NCI-H2107 treated with DMSO at 0.1 percent for 48 hours (cell line): ENCODE data around the gene HES7.
"Not testable (repeated sequence)": the region's sequence is repeated elsewhere in the genome, so short reads cannot be mapped to it uniquely, and the experiment has no call there.

ENCODE experiments used
- DNase-seq: peaks from one replicate; lab custom pipeline; 2025; ENCODE audit not compliant: unreplicated experiment; lab: John Stamatoyannopoulos, UW

HES7 gene

DNA sequence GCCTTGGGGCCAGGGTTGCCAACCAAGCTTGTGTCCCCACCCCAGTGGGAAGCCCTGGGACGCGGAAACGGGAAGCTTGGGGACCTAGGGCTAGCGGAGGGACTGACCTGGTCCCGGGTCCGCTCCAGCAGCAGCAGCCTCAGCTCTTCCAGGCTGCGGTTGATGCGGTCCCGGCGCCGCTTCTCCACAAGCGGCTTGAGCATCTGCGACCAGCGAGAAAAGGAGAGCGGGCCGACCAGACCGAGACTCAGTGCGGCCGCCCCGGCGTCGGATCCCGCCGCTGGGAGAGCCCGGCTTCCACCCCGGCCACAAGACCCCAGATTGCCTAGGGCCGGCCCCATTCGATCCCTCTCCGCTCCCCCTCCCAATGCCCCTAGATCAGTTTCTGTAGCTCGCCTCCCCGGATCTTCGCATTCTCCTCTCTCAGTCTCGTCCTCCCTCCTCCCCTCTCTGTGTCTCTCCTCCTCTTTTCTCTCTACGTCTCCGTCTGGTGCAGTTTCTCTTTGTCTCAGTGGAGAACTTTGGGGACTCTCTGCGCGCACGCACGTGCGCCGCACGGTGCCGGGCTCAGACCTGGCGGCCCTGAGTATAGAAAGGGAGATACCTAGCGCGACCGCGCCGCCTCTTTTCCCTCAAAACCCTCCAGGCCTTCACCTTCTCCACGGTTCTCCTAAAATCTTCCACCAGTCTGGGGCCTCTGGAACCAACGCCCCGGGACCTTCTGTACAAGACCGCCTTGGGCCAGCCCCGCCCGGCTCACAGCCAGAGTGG lies 797 bp downstream of the HES7 start:
- DNase-seq = no peak

DNA sequence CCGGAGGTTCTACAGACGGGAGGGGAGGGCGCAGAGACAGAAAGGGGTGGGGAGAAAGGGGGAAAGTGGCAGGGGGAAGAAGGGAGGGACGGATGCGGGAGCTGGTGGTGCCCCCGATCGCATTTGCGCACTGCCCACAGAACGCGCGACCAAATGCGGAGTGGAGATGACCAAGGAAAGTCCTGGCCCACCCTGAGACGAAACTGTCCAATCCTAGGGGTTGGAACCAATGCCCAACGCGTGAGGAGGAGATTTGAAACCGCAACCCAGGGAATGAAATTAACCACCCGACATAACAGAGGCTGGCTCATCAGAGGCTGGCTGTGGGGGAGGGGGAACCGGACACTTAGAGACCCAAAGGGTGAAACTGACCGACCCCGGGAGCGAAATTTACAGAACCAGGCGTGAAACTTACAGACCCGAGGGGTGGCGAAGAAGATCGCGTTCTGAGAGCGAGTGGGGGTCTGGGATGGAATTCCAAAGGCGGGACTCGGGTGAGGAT lies 1.4 kb downstream of the HES7 start:
- no peak for DNase-seq

DNA sequence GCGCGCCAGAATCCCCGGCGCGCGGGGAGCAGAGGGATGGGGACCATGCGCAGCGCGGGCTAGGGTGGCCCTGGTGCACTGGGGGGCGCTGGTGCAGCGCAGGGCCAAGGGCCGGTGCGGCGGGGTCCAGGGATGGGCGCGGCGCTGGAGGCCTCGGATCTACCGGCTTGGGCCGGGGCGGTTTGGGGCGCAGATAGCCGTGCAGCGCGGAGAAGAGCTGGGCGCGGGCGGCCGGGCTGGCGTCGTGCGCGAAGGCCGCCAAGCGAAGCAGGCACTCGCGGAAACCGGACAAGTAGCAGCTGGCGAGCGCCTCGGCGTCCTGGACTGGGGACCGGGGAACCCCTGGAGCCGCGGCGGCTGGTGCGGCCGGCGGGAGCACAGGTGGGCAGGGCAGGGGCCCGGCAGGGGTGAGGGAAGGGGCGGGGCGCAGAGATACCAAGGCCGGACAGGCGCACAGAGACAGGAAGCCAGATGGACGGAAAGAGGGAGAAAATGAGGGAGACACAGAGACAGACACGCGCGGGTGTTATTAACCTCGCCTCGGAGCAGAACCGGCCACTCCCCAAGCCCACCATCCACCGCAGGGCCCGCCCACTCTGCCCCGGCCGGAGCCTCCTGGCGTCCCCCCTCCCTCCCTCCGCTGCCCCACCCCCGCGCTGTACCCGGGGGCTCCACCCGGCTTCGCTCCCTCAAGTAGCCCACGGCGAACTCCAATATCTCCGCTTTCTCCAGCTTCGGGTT lies 2.1 kb downstream of the HES7 start:
- no peak for DNase-seq

DNA sequence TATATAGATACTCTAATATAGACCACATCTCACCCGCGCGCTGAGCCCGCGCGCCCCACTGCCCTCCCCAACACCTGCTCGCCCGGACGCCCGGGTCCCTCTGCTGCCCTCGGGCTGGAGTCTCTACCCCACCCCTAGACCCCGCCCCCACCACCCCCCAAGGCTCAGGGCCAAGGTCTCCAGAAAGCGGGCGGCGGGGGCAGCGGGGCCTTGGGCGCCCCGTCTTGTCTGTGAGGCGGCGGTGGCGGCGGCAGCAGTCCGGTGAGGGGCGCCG lies 2.6 kb downstream of the HES7 start:
- DNase-seq = no peak

DNA sequence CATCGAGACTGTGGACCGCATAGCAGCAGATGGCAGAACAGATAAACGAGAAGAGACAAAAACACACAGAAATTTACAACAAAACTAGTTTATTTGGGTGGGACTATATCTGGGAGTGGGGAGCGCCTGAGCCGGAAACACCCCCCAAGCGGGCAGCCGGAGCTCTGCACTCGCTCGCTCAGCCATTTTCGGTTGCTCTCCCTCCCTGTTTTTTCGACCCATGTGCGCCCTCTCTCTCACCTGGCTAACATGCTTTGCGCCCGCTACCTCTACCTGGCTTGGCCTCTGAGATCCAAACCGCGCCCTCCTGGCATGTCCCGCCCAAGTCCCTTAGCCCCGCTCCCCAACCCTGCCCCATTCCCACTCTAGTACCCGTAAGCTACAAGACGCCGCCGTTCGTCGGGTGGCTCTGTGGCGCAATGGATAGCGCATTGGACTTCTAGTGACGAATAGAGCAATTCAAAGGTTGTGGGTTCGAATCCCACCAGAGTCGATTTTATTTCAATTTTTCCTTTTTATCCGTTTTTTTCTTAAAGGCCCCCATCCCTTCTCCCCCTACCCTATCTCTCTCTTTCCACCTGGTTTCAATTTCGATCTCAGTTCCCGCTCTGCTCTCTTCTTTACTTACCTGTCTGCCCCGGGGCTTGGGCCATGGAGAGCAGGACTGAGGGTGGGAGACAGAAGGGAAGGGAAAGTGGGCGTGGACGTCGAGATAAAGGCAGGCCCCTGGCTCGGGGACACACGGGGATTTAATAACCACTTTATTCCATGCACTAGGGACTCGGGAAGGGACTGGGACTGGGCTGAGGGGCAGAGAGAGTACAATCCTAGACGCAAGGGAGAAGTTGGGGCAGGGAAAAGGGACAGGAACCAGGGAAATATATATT lies 3.1 kb downstream of the HES7 start:
- peak; percentile 37 for DNase-seq

DNA sequence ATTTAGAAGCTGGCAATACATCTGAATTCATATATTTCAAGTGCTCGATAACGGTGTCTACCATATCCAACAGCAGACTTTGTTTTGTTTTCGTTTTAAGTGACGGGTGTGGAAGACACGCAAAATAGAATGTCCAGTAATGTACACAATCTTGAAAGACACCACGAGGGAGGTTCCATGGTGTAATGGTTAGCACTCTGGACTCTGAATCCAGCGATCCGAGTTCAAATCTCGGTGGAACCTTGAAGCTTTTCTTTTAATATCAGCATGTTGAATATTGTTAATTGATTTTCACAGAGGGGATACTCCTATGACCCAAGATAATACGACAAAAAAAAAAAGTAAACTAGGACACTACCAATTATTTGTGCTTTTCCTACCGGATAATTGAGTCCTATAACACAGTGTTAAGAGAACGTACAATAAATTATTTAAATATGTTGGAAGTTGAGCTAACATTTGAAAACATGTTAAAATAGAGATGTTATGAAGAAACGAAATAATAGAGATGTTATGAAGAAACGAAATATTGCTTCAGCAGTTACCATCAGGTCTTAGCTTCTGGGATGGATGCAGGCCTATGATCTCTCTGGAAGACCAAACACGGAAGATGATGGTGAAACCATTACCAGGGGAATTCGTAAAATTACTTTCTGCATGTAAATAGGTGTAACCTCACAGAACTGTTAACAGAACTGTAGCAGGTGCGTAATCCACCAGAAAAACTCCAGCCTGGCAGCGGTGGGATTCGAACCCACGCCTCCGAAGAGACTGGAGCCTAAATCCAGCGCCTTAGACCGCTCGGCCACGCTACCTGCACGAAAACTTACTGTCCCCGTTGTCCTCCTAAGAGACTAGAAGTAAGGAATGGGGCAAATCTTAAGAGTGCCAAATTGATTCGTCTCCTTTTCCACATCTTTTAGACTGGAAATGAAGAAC lies 4.1 kb downstream of the HES7 start:
- DNase-seq = peak; percentile 56

DNA sequence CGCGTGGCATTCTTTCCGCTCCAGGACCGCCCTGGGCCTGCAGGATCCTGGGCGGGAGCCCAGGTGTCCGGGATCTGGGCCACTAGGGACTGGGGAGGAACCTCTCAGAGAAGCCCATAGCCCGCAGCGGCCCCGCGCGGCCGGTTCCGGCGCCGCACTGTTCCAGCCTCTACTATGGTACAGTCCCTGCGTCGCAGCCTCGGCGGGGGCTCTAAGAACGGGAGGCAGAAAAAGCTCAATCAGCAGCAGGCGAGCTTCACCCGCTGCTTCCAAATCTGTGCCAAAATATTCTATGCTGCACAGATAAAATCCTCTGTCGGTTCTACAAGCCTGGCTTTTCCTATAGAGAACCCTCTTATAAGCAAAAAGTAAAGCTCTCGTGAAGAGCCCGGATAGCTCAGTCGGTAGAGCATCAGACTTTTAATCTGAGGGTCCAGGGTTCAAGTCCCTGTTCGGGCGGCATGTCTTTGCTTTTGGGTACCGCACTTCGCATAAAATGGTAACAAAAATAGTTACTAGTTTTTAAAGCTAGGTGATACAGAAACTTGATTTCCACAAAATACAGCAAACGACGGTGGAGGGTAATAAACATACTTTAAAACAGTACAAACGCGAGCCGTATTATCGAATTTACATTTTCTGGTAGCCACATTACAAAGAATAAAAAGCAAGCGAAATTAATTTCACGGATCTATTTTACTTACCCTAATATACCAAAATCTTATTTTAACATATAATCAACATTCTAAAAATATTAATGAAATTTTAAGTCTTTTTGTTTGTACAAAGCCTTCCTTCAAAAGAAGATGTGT lies 4.9 kb downstream of the HES7 start:
- peak; percentile 58 for DNase-seq

DNA sequence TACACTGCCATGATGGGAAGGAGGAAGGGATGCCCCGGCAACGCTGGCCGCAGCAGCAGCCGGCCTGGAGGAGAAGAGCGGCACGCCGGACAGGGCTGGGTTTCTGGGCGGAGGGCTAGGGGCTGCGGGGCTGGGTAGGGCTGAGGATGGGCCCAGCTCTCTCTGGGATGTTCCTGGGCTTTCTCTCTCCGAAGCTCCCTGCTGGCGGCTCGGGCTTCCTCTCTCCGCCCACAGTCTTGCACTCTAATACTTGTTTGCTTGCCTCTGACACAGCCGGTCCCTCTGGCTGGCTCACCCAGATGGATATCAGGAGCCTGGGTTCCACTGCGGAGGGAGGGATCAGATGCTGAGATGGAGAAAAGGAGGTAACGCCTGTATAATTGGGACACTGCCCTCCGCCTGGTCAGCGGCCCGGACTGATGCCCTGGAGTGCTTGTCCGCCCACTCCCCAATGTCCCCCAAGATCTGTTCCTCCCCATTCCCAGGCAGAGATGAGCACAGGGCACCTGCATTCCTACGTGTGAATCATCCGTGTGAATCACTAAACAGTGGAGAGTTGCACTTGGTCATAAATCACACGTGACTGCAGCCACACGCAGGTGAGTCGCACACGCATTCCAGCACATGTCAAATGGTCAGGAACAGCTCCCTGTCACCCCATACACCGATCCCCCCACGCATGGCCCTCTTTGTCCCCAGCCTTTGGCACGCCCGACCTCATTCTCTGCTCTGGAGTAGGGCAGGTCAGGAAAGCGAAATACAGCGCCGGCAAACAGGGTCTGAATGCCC lies 5.7 kb downstream of the HES7 start, which contains the start of gene ALOXE3:
ALOXE3 (minus strand) TSS at position 535 of the 789 bp plus-strand sequence; CDS start at position 11, 524 bp downstream.
- no peak for DNase-seq

DNA sequence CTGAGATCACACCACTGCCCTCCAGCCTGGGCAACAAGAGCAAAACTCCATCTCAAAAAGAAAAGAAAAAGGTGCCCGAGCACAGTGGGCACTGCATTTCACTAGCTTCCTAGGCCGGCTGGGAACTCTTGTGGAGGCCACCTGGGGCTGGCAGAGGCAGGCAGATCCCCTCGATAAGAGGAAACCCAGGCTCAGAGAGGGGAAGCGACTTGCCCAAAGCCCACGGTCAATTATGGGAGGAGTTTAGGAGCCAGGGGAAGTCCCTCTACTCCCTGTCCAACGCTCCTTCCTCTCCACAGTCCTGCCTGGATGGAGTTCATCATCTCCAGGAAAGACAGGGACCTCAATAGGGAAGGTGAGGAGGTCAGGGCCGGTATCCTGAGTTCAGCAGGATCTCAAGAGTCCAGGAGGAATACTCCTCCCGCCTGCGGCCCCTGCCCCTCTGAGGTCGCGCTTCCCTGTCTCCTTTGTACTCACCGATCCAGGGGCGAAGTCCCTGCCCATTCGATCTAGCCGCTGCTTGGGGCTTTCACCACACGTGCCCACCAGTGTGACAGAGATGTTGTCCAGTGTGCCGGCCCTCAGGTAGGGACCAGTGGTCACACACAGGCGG lies 6.4 kb downstream of the HES7 start:
- DNase-seq = no peak

DNA sequence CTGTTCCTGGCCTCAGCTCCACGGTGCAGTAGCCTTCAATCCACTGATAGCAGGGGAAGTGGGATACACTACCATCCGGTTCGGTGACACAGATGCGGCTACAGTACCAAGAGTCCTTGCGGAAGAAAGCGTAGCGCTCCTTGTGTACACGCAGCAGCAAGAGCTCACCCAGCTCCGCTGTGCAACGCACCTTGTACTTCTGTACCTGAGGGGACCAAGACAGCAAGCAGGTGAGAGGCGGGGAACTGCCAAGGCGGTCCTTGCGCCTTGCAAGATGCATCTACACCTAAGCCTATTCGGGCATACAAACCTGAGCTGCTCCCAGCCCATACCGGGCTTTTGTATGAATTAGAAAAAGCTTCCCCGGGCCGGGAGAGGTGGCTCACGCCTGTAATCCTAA lies 7.1 kb downstream of the HES7 start:
- DNase-seq = no peak

DNA sequence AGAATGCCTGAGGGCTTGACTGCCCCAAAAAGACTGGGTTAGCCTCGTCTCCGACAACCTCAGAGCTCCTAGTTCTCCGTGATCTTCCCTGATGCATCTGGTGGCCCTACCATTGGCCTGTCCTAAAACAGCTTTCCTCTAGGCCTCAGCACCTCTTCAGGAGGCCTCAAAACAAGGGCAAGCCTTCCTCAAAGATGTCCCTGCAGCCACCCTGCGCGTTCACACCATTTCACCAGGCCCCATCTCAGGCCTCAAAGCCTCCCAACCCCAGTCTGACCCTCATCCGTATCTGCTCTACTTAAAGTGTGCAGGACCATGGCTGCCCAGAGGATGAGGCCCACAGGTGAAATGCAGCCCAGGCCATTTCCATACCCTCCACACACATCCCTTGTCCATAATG lies 13.0 kb downstream of the HES7 start:
- no peak for DNase-seq

DNA sequence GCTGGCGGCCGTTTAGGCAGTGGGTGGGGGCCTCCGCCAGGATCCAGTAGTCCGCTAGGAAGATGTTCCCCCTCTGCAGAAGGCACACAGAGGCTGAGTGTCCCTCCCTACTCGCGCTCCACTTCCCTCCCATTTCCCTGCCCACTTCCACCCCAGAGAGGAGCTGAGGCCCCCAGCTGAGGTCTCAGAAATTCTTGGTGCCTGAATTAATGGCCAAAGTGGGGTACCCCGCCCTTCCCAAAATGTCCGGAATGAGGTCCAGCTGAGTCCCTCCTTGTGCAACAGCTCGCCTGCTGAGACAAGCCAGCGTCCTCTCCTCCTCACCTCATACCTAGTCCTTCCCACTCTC lies 13.5 kb downstream of the HES7 start:
- DNase-seq = no peak

DNA sequence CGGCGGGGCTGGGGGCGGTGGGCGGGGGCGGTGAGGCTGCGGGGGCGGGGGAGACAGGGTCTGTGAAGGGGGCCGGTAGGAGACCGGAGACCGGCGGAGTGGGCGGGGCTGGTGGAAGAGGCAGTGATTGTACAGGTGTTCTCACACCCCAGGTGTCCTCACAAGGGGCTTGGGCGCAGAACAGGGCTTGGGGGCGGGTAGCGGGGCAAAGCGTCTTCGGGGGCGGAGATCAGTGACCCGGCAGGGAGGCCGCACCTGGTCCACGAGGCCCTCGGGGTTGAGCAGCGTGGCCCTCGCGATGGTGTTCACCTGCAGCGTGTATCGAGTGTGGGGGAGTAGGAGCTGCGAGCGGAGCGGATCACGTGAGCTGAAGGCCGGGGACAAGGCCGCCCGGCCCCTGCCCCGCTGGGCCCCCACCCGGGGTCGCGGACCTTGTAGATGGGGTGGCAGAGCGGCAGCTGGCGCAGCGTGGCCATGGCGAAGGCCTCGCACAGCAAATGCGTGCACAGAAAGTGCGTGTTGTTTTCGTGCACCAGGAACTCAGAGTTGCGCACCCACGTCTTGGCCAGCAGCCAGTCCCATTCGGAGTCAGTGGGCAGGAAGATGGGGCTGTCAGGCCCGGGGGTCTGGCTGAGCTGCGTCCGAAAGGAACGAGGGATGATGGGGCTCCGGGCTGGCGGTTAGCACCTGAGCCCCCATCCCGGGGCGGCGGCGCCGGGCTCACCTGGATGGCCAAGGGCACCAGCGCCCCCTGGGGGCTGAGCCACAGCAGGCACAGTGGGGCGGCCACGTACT lies 14.0 kb downstream of the HES7 start:
- DNase-seq = no peak

DNA sequence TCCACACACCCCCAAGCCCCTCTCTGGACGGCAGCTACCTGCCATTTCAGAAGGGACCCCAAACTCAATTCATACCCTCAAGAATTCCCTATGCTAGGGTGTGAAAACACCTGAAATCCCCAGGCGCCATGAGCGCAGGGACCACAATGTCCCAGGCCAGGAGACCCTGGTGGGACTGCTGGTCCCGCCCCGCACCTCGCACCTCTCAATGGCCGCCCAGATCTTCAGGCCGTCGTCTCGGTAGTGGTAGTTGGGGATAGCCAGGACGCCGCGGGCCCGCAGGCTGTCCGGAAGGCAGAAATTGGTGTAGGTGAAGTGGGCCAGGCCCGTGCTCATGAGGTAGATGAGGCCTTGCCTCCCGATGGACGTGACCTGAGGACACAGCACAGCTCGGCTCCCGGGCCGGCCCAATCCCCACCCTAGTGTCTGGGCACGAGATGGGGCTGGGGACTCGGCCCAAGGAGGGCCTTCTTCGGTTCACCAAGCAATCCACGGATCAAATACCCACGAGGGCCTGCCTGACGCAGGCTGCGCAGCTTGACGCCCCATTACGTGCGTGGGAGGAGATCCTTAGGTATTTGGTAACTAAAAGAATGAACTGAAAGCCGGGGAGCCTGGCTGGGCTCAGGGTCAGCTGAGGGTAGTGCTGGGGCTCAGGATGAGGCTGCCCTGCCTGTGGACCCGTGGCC lies 14.8 kb downstream of the HES7 start:
- no peak for DNase-seq

DNA sequence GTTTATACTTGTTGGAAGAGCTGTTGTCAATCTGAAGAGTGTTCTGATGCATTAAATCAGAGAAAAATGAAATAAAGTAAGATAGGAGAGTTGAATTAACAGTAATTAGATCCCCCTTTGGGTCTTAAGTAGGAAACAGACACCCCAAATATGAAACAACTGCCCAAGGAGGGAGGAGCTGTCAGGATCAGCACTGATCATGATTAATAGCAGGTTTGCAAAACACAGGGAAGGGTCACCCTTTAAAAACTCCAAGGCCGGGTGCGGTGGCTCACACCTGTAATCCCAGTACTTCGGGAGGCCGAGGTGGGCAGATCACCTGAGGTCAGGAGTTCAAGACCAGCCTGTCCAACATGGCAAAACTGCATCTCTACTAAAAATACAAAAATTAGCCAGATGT lies 16.9 kb downstream of the HES7 start:
- DNase-seq = not testable (repeated sequence)

DNA sequence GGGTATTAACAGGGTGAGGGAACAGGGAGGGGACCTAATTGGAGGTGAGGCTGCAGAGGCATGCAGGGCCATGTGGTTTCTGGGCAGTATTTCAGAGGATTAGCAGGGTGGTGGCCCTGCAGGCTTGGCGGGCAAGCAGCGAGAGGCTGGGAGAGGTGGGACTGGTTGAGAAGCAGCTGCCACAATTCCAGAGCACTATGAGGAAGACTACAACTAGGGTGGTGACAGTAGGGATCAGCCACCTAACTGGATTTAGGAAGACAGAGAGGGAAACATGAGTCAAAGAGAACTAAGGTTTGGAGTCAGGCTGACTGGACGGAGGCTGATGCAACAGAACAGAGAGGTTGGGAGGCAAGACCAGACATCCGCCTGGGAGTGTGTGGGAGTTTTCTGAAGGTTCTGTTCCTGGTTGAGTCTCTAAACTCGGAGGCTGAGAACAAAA lies 17.9 kb downstream of the HES7 start:
- no peak for DNase-seq

DNA sequence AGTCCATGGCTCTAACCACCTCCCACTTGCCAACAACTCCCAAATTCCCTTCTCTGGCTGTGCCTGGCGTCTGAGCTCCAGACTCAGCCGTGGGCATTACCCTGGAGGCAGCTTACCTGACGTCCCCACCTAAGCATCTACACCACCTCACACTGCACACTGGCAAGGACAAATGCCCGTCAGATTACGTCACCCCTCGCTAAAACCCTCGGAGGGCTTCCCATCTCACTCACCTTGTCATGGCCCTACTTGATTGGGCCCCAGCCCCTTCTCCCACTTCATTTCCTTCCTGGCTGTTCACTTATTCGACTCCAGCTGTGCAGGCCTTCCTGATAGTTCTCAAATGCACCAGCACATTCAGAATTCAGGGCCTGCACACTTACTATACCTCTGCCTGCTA lies 19.0 kb downstream of the HES7 start:
- DNase-seq = no peak
